CD14-positive monocyte (primary cell): ENCODE measurements around the gene PAGE2B. TPM values are rescaled to one million over a fixed set of nuclear protein-coding genes. Genes with fewer than 3 reads are reported as not detected.

Experiments used
- DNase-seq, 3 donors: peaks; one replicate each; pipeline ENCODE4 v3.0.0-alpha.2; 2011 to 2022
- H2AFZ ChIP-seq: 2 replicates; pipeline ENCODE4 v1.6.0; 2012; ENCODE audit warnings: mild to moderate bottlenecking, low read depth, low read length, inconsistent platforms; ENCODE audit not compliant: insufficient read depth, poor library complexity, severe bottlenecking
- H3K27ac ChIP-seq, 2 donors: 1 replicate in 1 of 2; 2 replicates in 1 of 2; pipeline ENCODE4 v1.5.1; 2012 to 2013; ENCODE audit warnings: low read length in 2 of 2, control low read depth in 1 of 2, inconsistent platforms in 1 of 2, low read depth in 1 of 2, mild to moderate bottlenecking in 1 of 2
- H3K27me3 ChIP-seq, 2 donors: one replicate each; pipeline versions ENCODE4 v1.6.0 to v1.6.1; 2011 to 2013; ENCODE audit warnings: low read length in 2 of 2; ENCODE audit not compliant: control insufficient read depth in 2 of 2, insufficient read depth in 2 of 2
- H3K36me3 ChIP-seq, 2 donors: replicated peaks in 1 of 2; 1 replicate in 1 of 2; 2 replicates in 1 of 2; pipeline versions ENCODE4 v1.5.1 to v1.6.1; 2012 to 2013; ENCODE audit warnings: low read length in 2 of 2, control low read depth in 1 of 2, inconsistent platforms in 1 of 2, mild to moderate bottlenecking in 1 of 2; ENCODE audit not compliant: insufficient read depth in 2 of 2, control insufficient read depth in 1 of 2
- H3K4me1 ChIP-seq, 2 donors: 1 replicate in 1 of 2; 2 replicates in 1 of 2; pipeline versions ENCODE4 v1.5.1 to v1.6.1; 2012 to 2013; ENCODE audit warnings: low read length in 2 of 2, control low read depth in 1 of 2, inconsistent platforms in 1 of 2, mild to moderate bottlenecking in 1 of 2, moderate library complexity in 1 of 2; ENCODE audit not compliant: insufficient read depth in 2 of 2, control insufficient read depth in 1 of 2
- H3K4me2 ChIP-seq: replicated peaks from 2 replicates; pipeline ENCODE3; 2012; ENCODE audit warnings: low read length, moderate library complexity, mild to moderate bottlenecking; ENCODE audit not compliant: poor library complexity, severe bottlenecking; ENCODE audit errors: extremely low read depth
- H3K4me3 ChIP-seq, 3 experiments: fragments of 200-600 bp in 1 of 3; sonication (generic) in 1 of 3; replicated peaks in 1 of 3; 1 replicate in 2 of 3; 2 replicates in 1 of 3; pipeline ENCODE4 v1.5.1; 2011 to 2013; ENCODE audit warnings: low read length in 3 of 3, mild to moderate bottlenecking in 3 of 3, control low read depth in 2 of 3, low read depth in 2 of 3, inconsistent platforms in 1 of 3, moderate library complexity in 1 of 3
- H3K79me2 ChIP-seq: 2 replicates; pipeline ENCODE4 v1.6.0; 2012; ENCODE audit warnings: mild to moderate bottlenecking, control low read depth, inconsistent platforms, low read length, moderate library complexity; ENCODE audit not compliant: insufficient read depth
- H3K9ac ChIP-seq: 2 replicates; pipeline ENCODE4 v1.6.0; 2017; ENCODE audit warnings: low read length, mild to moderate bottlenecking; ENCODE audit not compliant: insufficient read depth, poor library complexity, severe bottlenecking
- H3K9me3 ChIP-seq, 2 donors: replicated peaks in 1 of 2; 1 replicate in 1 of 2; 2 replicates in 1 of 2; pipeline versions ENCODE4 v1.5.1 to v1.6.1; 2012 to 2013; ENCODE audit warnings: low read length in 2 of 2, control low read depth in 1 of 2; ENCODE audit not compliant: control insufficient read depth in 1 of 2, insufficient read depth in 1 of 2
- H4K20me1 ChIP-seq: 2 replicates; pipeline ENCODE4 v1.6.0; 2012; ENCODE audit warnings: mild to moderate bottlenecking, low read length, control low read depth, moderate library complexity; ENCODE audit not compliant: insufficient read depth
- H3K27ac Mint-ChIP-seq, 7 donors: one replicate each; pipeline ENCODE4 v1.8.0; 2020; ENCODE audit warnings: mild to moderate bottlenecking in 7 of 7, mixed read lengths in 7 of 7, moderate library complexity in 6 of 7, inconsistent platforms in 2 of 7
- H3K27me3 Mint-ChIP-seq, 3 donors: one replicate each; pipeline ENCODE4 v1.8.0; 2021 to 2022; ENCODE audit warnings: low read depth in 3 of 3, mild to moderate bottlenecking in 3 of 3, mixed read lengths in 3 of 3, moderate library complexity in 3 of 3, inconsistent platforms in 1 of 3
- H3K36me3 Mint-ChIP-seq, 2 donors: one replicate each; pipeline ENCODE4 v1.8.0; 2020; ENCODE audit warnings: mixed read lengths in 2 of 2, inconsistent platforms in 1 of 2, mild to moderate bottlenecking in 1 of 2
- H3K4me1 Mint-ChIP-seq: one replicate; pipeline ENCODE4 v1.8.0; 2020; ENCODE audit warnings: mild to moderate bottlenecking, mixed read lengths
- H3K4me3 Mint-ChIP-seq, 2 donors: one replicate each; pipeline ENCODE4 v1.8.0; 2020; ENCODE audit warnings: mild to moderate bottlenecking in 2 of 2, mixed read lengths in 2 of 2, moderate library complexity in 1 of 2
- H3K9me3 Mint-ChIP-seq, 7 donors: one replicate each; pipeline ENCODE4 v1.8.0; 2020 to 2022; ENCODE audit warnings: mixed read lengths in 7 of 7, mild to moderate bottlenecking in 6 of 7, moderate library complexity in 6 of 7, inconsistent platforms in 2 of 7
- CTCF ChIP-seq: fragments of 200-600 bp; IDR thresholded peaks from one replicate; pipeline ENCODE4 v1.8.0; 2022; ENCODE audit warnings: antibody characterized with exemption, mild to moderate bottlenecking
- WGBS: methylation state at CpG from one replicate; pipeline ENCODE4 v1.1.5; 2013; ENCODE audit warnings: missing lambda C conversion rate; ENCODE audit not compliant: insufficient coverage; 5-methylcytosine and 5-hydroxymethylcytosine counted together
- intact Hi-C, 2 donors: fragments of 100-400 bp; cut with micrococcal nuclease; formaldehyde crosslinking; loops; one replicate each; pipeline versions ENCODE4 v1.15.0 to v1.15.1; 2023
- polyA plus RNA-seq, 3 donors: library from polyadenylated mRNA; depleted of rRNA in 1 of 3; unstranded in 2 of 3; stranded (reverse) in 1 of 3; fragments of 300-500 nt in 2 of 3; fragments of >200 nt in 1 of 3; fragmentation: Illumina TruSeq in 2 of 3; gene quantifications; 1 replicate in 2 of 3; 2 replicates in 1 of 3; pipeline ENCODE4 v1.2.3, GENCODE V29; 2012 to 2021

Gene PAGE2B
- polyA plus RNA-seq, 3 donors: not detected

GRCh38 chrX:55102754-55103153 lies 27.9 kb downstream of the PAGE2B start:
- Mint-ChIP-seq H3K9me3 (peaks cover 0 to 3% (median 0%) of the 10 kb centered on the region in 7 donors), H3K4me1 (no peaks in the 10 kb centered on the region), H3K4me3 (no peak overlapping the region), H3K27ac (no peak overlapping the region), H3K27me3 (peaks cover 0 to 2% (median 0%) of the 10 kb centered on the region in 3 donors), H3K36me3 (no peaks in the 10 kb centered on the region)
- Histone ChIP-seq H3K4me2 (no peak overlapping the region), H3K9me3 (no peaks in the 10 kb centered on the region), H3K79me2 (no peaks in the 10 kb centered on the region), H3K36me3 (no peaks in the 10 kb centered on the region), H2AFZ (no peak overlapping the region), H3K27me3 (peaks cover 0 to 2% of the 10 kb centered on the region in 2 donors), H3K4me3 (no peak overlapping the region), H3K27ac (no peak overlapping the region), H3K4me1 (no peaks in the 10 kb centered on the region), H4K20me1 (no peaks in the 10 kb centered on the region), H3K9ac (no peak overlapping the region)
- intact Hi-C loops: no loop called here
- no peak for TF ChIP-seq CTCF
- DNase-seq: no peak
- WGBS: no CpG with 5 or more reads among the region's 3 CpGs

- DNase-seq: no peak
- Mint-ChIP-seq H3K27me3 (peaks cover 0 to 2% (median 0%) of the 10 kb centered on the region in 3 donors), H3K9me3 (peaks cover 0 to 3% (median 2%) of the 10 kb centered on the region in 7 donors), H3K36me3 (no peaks in the 10 kb centered on the region), H3K4me3 (no peak overlapping the region), H3K4me1 (no peaks in the 10 kb centered on the region), H3K27ac (no peak overlapping the region)
- H3K4me1 ChIP-seq: no peaks in the 10 kb centered on the region
- H3K9me3 ChIP-seq: no peaks in the 10 kb centered on the region
- H4K20me1 ChIP-seq: no peaks in the 10 kb centered on the region
- H2AFZ ChIP-seq: no peak overlapping the region
- no peaks in the 10 kb centered on the region for H3K27me3 ChIP-seq
- H3K4me3 ChIP-seq: no peak overlapping the region
- no peak overlapping the region for H3K4me2 ChIP-seq
- no peak overlapping the region for H3K9ac ChIP-seq
- no peaks in the 10 kb centered on the region for H3K36me3 ChIP-seq
- TF ChIP-seq CTCF: no peak
- H3K27ac ChIP-seq: no peak overlapping the region
- H3K79me2 ChIP-seq: no peaks in the 10 kb centered on the region
- intact Hi-C loops: no loop called here
Observed at GRCh38 chrX:55107262-55107661, 32.4 kb downstream of the PAGE2B start.
